ENCODE data around the gene ANXA3. TPM values are rescaled to one million over a fixed set of nuclear protein-coding genes. Genes with fewer than 3 reads are reported as not detected.
"Not testable (repeated sequence)": the region's sequence is repeated elsewhere in the genome, so short reads cannot be mapped to it uniquely, and the experiment has no call there.

Gene ANXA3
- total RNA-seq, 4 donors from 2014 or later = 29.7 to 170 (median 95.7) TPM

- H3K27ac ChIP-seq = peak overlapping the region in 2 of 4 donors; percentile 17 to 48
- peaks cover 0 to 16% (median 0%) of the 10 kb centered on the region in 4 donors for H3K4me1 ChIP-seq
- H3K4me3 ChIP-seq = no peak overlapping the region
- peak in 1 of 2 donors; percentile 24 for DNase-seq (ENCODE audit: low spot score in 2 of 2)
- H3K9me3 ChIP-seq = no peaks in the 10 kb centered on the region
- H3K27me3 ChIP-seq = no peaks in the 10 kb centered on the region
- WGBS, 2 donors = 59 to 66% methylated on average over 4 of the region's 4 CpGs
- TF ChIP-seq POLR2A (IDR thresholded peaks at IDR 0.05) = no peak
- TF ChIP-seq EP300 (IDR thresholded peaks at IDR 0.05) = no peak
- no peak for TF ChIP-seq CTCF (IDR thresholded peaks at IDR 0.05)
- H3K36me3 ChIP-seq = peaks cover 0 to 35% (median 0%) of the 10 kb centered on the region in 3 donors
Measured at GRCh38 chr4:78588894-78589545, 37.5 kb downstream of the ANXA3 start.

GRCh38 chr4:78591404-78591803, 39.8 kb downstream of the ANXA3 start:
- Histone ChIP-seq H3K27ac (peak overlapping the region in 1 of 4 donors; percentile 50), H3K27me3 (no peaks in the 10 kb centered on the region), H3K36me3 (peaks cover 0 to 22% (median 0%) of the 10 kb centered on the region in 3 donors), H3K4me1 (peaks cover 0 to 16% (median 0%) of the 10 kb centered on the region in 4 donors), H3K9me3 (no peaks in the 10 kb centered on the region), H3K4me3 (no peak overlapping the region)
- TF ChIP-seq CTCF (IDR thresholded peaks at IDR 0.05) (no peak), POLR2A (IDR thresholded peaks at IDR 0.05) (no peak), EP300 (IDR thresholded peaks at IDR 0.05) (no peak)
- DNase-seq (ENCODE audit: low spot score in 2 of 2) = no peak
- WGBS, 2 donors = 28 to 30% methylated on average over 2 of the region's 2 CpGs

GRCh38 chr4:78592088-78592783, 40.7 kb downstream of the ANXA3 start:
- H3K27me3 ChIP-seq = no peaks in the 10 kb centered on the region
- peak in 1 of 5 experiments; percentile 28 for TF ChIP-seq CTCF (IDR thresholded peaks at IDR 0.05)
- no peak for TF ChIP-seq POLR2A (IDR thresholded peaks at IDR 0.05)
- no peak for TF ChIP-seq EP300 (IDR thresholded peaks at IDR 0.05)
- H3K9me3 ChIP-seq = no peaks in the 10 kb centered on the region
- no peak for DNase-seq (ENCODE audit: low spot score in 2 of 2)
- 72 to 91% methylated on average over 3 of the region's 3 CpGs for WGBS, 2 donors
- H3K27ac ChIP-seq = peak overlapping the region in 1 of 4 donors; percentile 42
- H3K36me3 ChIP-seq = peaks cover 0 to 15% (median 0%) of the 10 kb centered on the region in 3 donors
- H3K4me1 ChIP-seq = peaks cover 0 to 16% (median 0%) of the 10 kb centered on the region in 4 donors
- no peak overlapping the region for H3K4me3 ChIP-seq

DNA sequence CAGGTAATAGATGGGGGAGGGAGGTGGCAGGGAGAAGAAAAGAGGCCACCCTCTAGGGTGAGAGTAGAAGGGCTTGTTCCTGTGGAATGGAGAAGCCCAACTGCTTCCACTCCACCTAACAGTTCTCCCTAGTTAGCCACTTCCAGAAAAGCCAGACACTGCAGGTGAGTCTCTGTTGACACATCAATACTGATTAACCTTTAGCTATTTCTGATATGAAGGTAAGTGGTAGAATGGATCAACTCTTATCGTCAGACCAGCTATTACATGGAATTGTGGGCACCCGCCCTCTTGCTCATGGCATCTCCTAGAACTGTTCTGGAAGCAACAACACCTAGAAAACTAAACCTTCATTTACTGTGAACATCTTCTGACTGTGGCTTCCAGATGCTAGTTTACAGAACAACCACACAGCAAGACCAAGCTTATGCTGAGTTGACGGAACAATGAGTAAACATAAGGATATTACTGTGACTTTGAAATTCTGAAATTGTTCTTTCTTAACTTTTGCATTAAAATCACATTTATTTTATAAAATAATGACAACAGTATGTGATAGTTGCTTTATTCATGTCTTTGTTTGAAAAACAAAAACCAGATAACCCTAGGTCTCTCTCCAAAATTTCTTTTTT, 44.7 kb downstream of the ANXA3 start:
- no peak for DNase-seq (ENCODE audit: low spot score in 2 of 2)
- Histone ChIP-seq H3K27me3 (no peaks in the 10 kb centered on the region), H3K36me3 (peaks cover 0 to 23% (median 0%) of the 10 kb centered on the region in 3 donors), H3K4me3 (no peak overlapping the region), H3K27ac (no peak overlapping the region), H3K4me1 (peaks cover 0 to 17% (median 2%) of the 10 kb centered on the region in 4 donors), H3K9me3 (no peaks in the 10 kb centered on the region)
- TF ChIP-seq CTCF (IDR thresholded peaks at IDR 0.05) (no peak), POLR2A (IDR thresholded peaks at IDR 0.05) (no peak), EP300 (IDR thresholded peaks at IDR 0.05) (no peak)
- WGBS, 2 donors = 88 to 94% methylated on average over 3 of the region's 3 CpGs

GRCh38 chr4:78598431-78598830, 46.9 kb downstream of the ANXA3 start:
- H3K4me1 ChIP-seq; DNase-seq (ENCODE audit: low spot score in 2 of 2); H3K27me3 ChIP-seq; H3K27ac ChIP-seq; H3K4me3 ChIP-seq; H3K9me3 ChIP-seq: not testable (repeated sequence)
- H3K36me3 ChIP-seq = peaks cover 0 to 38% (median 0%) of the 10 kb centered on the region in 3 donors
- 93 to 96% methylated on average over 10 of the region's 10 CpGs for WGBS, 2 donors

Data from tibial nerve (tissue), 4 donors.